Bronchial smooth muscle cell (primary cell): ENCODE results near the gene GEMIN7. TPM values are rescaled to one million over a fixed set of nuclear protein-coding genes. Genes with fewer than 3 reads are reported as not detected.

Source experiments
- total RNA-seq: library from RNA; depleted of rRNA; stranded (reverse); fragments of >200 nt; gene quantifications from 2 replicates; pipeline ENCODE4 v1.2.1, GENCODE V29; 2014

Gene GEMIN7, protein sequence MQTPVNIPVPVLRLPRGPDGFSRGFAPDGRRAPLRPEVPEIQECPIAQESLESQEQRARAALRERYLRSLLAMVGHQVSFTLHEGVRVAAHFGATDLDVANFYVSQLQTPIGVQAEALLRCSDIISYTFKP
- total RNA-seq: 9.9 and 11.8 TPM in 2 replicates

DNA sequence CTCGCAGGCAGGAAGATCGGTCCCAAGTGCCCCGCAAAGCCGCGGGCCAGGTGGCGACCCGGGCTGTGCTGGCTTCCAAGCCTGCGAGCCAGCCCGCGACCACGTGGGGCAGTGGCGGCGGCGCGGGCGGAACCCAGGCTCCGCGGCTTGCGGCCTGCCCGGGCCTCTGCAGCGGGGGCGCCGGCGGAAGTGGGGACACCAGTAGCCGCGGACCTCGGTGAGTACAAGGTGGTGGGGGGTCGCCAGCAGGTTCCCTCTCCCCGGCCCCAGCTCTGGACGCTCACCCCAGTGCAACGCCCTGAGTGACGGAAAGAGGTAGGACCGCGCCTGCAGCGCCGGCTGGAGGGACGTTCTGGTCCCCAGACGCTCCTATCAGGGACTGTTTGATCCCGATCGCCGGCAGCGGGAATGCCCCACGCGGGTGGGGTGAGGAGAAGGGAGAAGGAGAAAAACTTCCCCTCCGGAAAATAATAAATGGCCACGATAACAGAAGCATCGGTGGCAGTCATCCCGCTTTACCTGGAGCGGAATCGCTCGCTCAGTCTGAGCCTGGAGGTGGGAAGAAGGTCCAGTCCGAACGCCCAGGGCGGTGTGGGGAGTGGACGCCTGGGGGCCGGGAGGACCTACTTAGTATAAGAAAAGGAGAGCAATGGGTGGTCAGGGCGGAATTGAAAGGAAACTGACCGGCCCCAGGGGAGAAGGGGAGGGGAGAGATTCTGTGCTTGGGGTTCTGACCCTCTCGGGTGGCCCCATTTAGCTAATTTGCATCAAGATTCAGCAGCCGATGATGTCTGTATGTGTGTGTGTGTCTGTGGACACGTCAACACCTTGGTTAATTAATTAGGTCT, at the start of gene GEMIN7:
GEMIN7 (plus strand) TSS at position 198 of the 848 bp plus-strand sequence. CDS start 10,855 bp downstream, outside the sequence.

GRCh38 chr19:45038931-45039893, 39.8 kb upstream of the GEMIN7 start, which contains the start of gene CLASRP:
CLASRP (plus strand) TSS chr19:45039045; CDS start chr19:45040213, 1,168 bp downstream.

DNA sequence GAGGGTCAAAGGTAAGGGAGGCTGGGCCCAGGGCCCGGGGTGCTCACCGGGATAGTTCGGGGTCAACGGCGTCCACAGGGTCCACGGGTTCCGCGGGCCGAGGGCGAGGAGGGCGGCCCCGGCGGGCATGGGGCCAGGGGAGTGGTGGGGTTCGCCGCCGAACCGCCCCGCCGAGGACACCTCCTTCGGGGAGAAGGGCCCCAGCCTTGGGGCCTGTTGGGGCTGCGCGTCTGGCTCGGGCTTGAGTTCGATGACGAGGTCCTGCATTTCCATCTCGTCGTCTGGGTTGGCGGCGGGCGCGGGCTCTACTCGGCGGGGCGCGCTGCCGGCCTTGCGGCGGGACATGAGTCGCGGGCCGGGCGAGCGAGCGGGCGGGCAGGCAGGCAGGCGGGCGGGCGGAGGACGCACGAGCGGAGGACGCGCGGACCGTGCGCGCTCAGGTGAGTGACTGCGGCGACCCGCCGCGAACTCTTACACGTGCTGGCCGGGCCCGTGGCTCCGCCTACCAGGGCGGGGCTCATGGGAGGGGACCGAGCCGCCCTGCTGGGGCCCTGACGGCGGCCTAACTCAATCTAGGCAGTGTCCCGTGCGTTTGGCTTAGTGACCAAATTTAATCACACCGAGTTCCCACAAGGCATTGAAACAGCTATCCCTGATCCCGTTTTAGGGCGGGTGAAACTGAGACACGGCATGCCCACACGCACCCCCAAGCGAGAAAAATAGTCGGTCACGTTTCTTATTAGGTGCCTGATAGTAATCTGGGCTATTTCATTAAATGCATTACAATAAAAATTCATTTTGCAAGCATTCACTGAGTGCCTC, 2.8 kb upstream of the GEMIN7 start, which contains the start of gene ZNF296:
ZNF296 (minus strand) TSS at position 450 of the 822 bp plus-strand sequence; CDS start at position 345, 105 bp downstream.

GRCh38 chr19:45092747-45093678, 14.0 kb downstream of the GEMIN7 start, which contains the start of gene PPP1R37:
PPP1R37 (plus strand) TSS chr19:45093179; CDS start chr19:45093326, 147 bp downstream.

Other genes with a start within 250 kb of the GEMIN7 start
- gene NECTIN2, start 233.0 kb upstream of the GEMIN7 start, total RNA-seq: 33.6 and 40.5 TPM in 2 replicates
- gene TOMM40, start 188.0 kb upstream of the GEMIN7 start, total RNA-seq: 18.8 and 19.6 TPM in 2 replicates
- gene APOE, start 173.5 kb upstream of the GEMIN7 start, total RNA-seq: 7.2 and 8.0 TPM in 2 replicates
- 0.69 and 0.79 TPM in 2 replicates for gene APOC1, start 164.7 kb upstream of the GEMIN7 start, total RNA-seq
- gene APOC4, start 137.0 kb upstream of the GEMIN7 start, total RNA-seq: not detected in 2 replicates
- gene APOC2, start 133.2 kb upstream of the GEMIN7 start, total RNA-seq: not detected in 2 replicates
- 26.1 and 30.4 TPM in 2 replicates for gene CLPTM1, start 123.9 kb upstream of the GEMIN7 start, total RNA-seq
- 3.3 and 6.9 TPM in 2 replicates for gene RELB, start 77.8 kb upstream of the GEMIN7 start, total RNA-seq
- 12.3 and 17.8 TPM in 2 replicates for gene CLASRP, start 40.2 kb upstream of the GEMIN7 start, total RNA-seq
- gene ZNF296, start 2.8 kb upstream of the GEMIN7 start, total RNA-seq: not detected in 2 replicates
- 25.0 and 32.2 TPM in 2 replicates for gene PPP1R37, start 13.9 kb downstream of the GEMIN7 start, total RNA-seq
- gene NKPD1, start 81.7 kb downstream of the GEMIN7 start, total RNA-seq: 0.47 and 0.52 TPM in 2 replicates
- 11.0 and 13.4 TPM in 2 replicates for gene TRAPPC6A, start 99.0 kb downstream of the GEMIN7 start, total RNA-seq
- gene BLOC1S3, start 99.5 kb downstream of the GEMIN7 start, total RNA-seq: 1.8 and 2.2 TPM in 2 replicates
- 0.16 TPM in 1 of 2 replicates, not detected in the other for gene EXOC3L2, start 166.1 kb downstream of the GEMIN7 start, total RNA-seq
- gene MARK4, start 172.0 kb downstream of the GEMIN7 start, total RNA-seq: 8.2 and 15.9 TPM in 2 replicates
- not detected in 2 replicates for gene CKM, start 243.6 kb downstream of the GEMIN7 start, total RNA-seq